Measurements from ENCODE around the gene ANKRD27.

DNA sequence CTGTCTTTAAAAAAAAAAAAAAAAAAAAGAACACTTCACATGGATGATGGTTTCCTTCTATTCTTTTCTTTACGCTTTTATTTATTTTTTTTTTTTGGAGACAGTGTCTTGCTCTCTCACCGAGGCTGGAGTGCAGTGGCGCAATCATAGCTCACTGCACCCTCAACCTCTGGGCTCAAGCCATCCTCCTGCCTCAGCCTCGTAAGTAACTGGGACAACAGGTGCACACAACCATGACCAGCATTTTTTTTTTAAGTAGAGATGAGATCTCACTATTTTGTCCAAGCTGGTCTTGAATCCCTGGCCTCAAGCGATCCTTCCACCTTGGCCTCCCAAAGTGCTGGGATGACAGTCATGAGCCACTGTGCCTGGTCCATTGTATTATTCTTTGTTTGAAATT lies 24.3 kb downstream of the ANKRD27 start:
- TF ChIP-seq CTCF (IDR thresholded peaks at IDR 0.05) (no peak), POLR2A (IDR thresholded peaks at IDR 0.05) (no peak), POLR2AphosphoS5 (IDR thresholded peaks at IDR 0.05) (no peak), EP300 (IDR thresholded peaks at IDR 0.05; ENCODE audit: low read depth) (no peak)
